ENCODE measurements around the gene BRWD1.
"Not testable (repeated sequence)": the region's sequence is repeated elsewhere in the genome, so short reads cannot be mapped to it uniquely, and the experiment has no call there.

Gene BRWD1

DNA sequence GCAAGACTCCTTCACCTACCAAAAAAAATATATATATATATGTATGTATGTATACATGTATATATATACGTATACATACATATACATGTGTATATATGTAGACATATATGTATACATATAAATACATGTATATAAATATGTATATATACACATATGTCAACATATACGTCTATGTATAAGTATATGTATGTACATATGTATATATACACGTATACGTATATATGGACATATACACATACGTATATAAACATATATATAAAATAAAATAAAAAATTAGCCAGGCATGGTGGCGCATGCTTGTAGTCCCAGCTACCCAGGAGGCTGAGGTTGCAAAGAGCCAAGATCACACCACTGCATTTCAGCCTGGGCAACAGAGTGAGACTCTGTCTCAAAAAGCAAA, 31.6 kb downstream of the BRWD1 start:
- no peaks in the 10 kb centered on the region for H3K27me3 Mint-ChIP-seq
- ATAC-seq (replicated peaks): no peak
- no peaks in the 10 kb centered on the region for H3K9me3 Mint-ChIP-seq
- peaks cover 18 to 24% of the 10 kb centered on the region in 2 donors for H3K36me3 Mint-ChIP-seq
- no peak overlapping the region for H3K27ac Mint-ChIP-seq
- H3K4me3 Mint-ChIP-seq: no peak overlapping the region
- no peak for DNase-seq
- peaks cover 0 to 4% of the 10 kb centered on the region in 2 donors for H3K4me1 Mint-ChIP-seq

- H3K4me1 Mint-ChIP-seq: peaks cover 0 to 4% of the 10 kb centered on the region in 2 donors
- peaks cover 18 to 22% of the 10 kb centered on the region in 2 donors for H3K36me3 Mint-ChIP-seq
- H3K27ac Mint-ChIP-seq: no peak overlapping the region
- no peak overlapping the region for H3K4me3 Mint-ChIP-seq
- H3K27me3 Mint-ChIP-seq: no peaks in the 10 kb centered on the region
- no peaks in the 10 kb centered on the region for H3K9me3 Mint-ChIP-seq
- DNase-seq (no peak), ATAC-seq (replicated peaks) (no peak)
Observed at GRCh38 chr21:39281207-39281606, 32.2 kb downstream of the BRWD1 start.

- Mint-ChIP-seq H3K4me1 (no peaks in the 10 kb centered on the region), H3K36me3 (peaks cover 23 to 30% of the 10 kb centered on the region in 2 donors), H3K9me3 (no peaks in the 10 kb centered on the region), H3K27me3 (no peaks in the 10 kb centered on the region), H3K4me3 (no peak overlapping the region), H3K27ac (no peak overlapping the region)
- ATAC-seq (replicated peaks) (no peak), DNase-seq (no peak)
Observed at GRCh38 chr21:39269620-39270019, 43.8 kb downstream of the BRWD1 start.

GRCh38 chr21:39265603-39266002, 47.8 kb downstream of the BRWD1 start:
- H3K4me3 Mint-ChIP-seq: no peak overlapping the region
- DNase-seq (no peak), ATAC-seq (replicated peaks) (no peak)
- H3K36me3 Mint-ChIP-seq: peaks cover 14 to 20% of the 10 kb centered on the region in 2 donors
- no peaks in the 10 kb centered on the region for H3K4me1 Mint-ChIP-seq
- no peaks in the 10 kb centered on the region for H3K9me3 Mint-ChIP-seq
- H3K27ac Mint-ChIP-seq: no peak overlapping the region
- H3K27me3 Mint-ChIP-seq: no peaks in the 10 kb centered on the region

GRCh38 chr21:39263372-39263771, 50.1 kb downstream of the BRWD1 start:
- H3K4me1 Mint-ChIP-seq: no peaks in the 10 kb centered on the region
- no peaks in the 10 kb centered on the region for H3K27me3 Mint-ChIP-seq
- no peak for DNase-seq
- no peak for ATAC-seq (replicated peaks)
- H3K4me3 Mint-ChIP-seq: no peak overlapping the region
- H3K9me3 Mint-ChIP-seq: no peaks in the 10 kb centered on the region
- H3K36me3 Mint-ChIP-seq: peaks cover 8 to 16% of the 10 kb centered on the region in 2 donors
- no peak overlapping the region for H3K27ac Mint-ChIP-seq

DNA sequence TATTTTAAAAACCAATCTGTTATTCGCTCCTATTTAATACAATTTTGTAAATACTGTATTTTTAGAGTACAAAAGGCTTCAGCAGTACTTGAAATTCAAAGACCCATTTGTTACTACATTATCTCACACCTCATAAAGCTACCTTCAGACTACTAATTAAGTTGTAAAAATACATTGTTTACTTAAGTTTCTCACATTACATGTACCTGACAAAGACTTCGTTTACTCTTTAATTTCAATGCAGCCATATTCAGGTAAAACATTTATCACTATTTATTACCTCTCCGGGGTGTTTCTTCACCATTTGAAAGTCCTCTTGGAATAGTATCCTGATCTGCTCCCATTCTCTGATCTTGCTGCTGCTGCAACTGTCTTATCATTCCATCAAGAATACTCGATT, 55.2 kb downstream of the BRWD1 start:
- no peak overlapping the region for H3K4me3 Mint-ChIP-seq
- H3K9me3 Mint-ChIP-seq: no peaks in the 10 kb centered on the region
- no peaks in the 10 kb centered on the region for H3K4me1 Mint-ChIP-seq
- ATAC-seq (replicated peaks) (no peak), DNase-seq (no peak)
- no peak overlapping the region for H3K27ac Mint-ChIP-seq
- H3K36me3 Mint-ChIP-seq: peaks cover 11 to 22% of the 10 kb centered on the region in 2 donors
- H3K27me3 Mint-ChIP-seq: no peaks in the 10 kb centered on the region

DNA sequence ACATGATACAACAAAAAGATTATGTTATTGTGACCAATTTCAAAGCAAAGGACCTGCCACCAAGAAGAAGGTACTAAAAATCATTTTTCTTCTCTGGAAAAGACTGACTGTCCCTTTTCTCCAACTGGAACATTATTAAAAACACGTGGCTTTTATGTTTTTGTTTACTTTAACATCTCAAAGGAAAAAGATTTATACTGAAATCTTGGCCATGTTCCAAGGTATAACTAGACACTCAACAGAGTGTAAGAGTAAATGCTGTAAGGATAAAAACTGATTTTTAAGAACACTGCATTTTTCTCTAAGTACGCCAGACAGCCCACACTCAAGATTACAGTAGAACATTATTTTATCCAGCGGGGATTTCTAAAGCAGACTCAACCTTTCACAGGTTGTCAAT, 62.1 kb downstream of the BRWD1 start:
- ATAC-seq (replicated peaks) (no peak), DNase-seq (no peak)
- H3K4me1 Mint-ChIP-seq: no peaks in the 10 kb centered on the region
- peaks cover 15 to 27% of the 10 kb centered on the region in 2 donors for H3K36me3 Mint-ChIP-seq
- no peak overlapping the region for H3K4me3 Mint-ChIP-seq
- H3K9me3 Mint-ChIP-seq: no peaks in the 10 kb centered on the region
- H3K27ac Mint-ChIP-seq: no peak overlapping the region
- H3K27me3 Mint-ChIP-seq: no peaks in the 10 kb centered on the region

DNA sequence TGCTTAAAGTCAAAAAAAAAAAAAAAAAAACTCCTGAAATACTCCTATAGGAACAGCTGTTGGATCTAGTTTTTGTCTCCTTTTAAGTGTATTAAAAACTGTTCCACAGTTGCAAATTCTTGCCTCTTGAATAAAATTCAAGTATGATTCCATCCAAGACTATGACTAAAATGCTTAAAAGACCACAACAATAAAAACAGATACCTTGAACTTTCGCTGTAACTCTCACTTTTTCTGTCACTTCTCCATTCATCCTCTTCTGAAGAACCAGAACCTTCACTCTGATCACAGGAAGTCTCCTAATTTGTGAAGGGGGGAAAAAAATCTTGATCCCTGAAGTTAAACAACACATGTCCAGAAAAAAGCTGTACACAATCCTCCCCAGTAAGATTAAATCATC, 75.2 kb downstream of the BRWD1 start:
- H3K9me3 Mint-ChIP-seq: no peaks in the 10 kb centered on the region
- H3K27me3 Mint-ChIP-seq: no peaks in the 10 kb centered on the region
- peak overlapping the region; percentile 49 for H3K27ac Mint-ChIP-seq
- peaks cover 36 to 47% of the 10 kb centered on the region in 2 donors for H3K36me3 Mint-ChIP-seq
- no peak for DNase-seq
- H3K4me1 Mint-ChIP-seq: no peaks in the 10 kb centered on the region
- H3K4me3 Mint-ChIP-seq: no peak overlapping the region
- no peak for ATAC-seq (replicated peaks)

GRCh38 chr21:39232861-39233291, 80.6 kb downstream of the BRWD1 start:
- Mint-ChIP-seq H3K27ac (peak overlapping the region; percentile 37), H3K4me1 (no peaks in the 10 kb centered on the region), H3K36me3 (peaks cover 27 to 37% of the 10 kb centered on the region in 2 donors), H3K27me3 (no peaks in the 10 kb centered on the region), H3K9me3 (no peaks in the 10 kb centered on the region), H3K4me3 (no peak overlapping the region)
- DNase-seq (no peak), ATAC-seq (replicated peaks) (no peak)

GRCh38 chr21:39224930-39225329, 88.5 kb downstream of the BRWD1 start:
- ATAC-seq (replicated peaks) (no peak), DNase-seq (no peak)
- Mint-ChIP-seq H3K4me3 (no peak overlapping the region), H3K27ac (no peak overlapping the region), H3K4me1 (no peaks in the 10 kb centered on the region), H3K36me3 (peaks cover 21 to 45% of the 10 kb centered on the region in 2 donors), H3K27me3 (no peaks in the 10 kb centered on the region), H3K9me3 (no peaks in the 10 kb centered on the region)

- ATAC-seq (replicated peaks) (no peak), DNase-seq (no peak)
- H3K27ac Mint-ChIP-seq: peak overlapping the region; percentile 44
- no peaks in the 10 kb centered on the region for H3K9me3 Mint-ChIP-seq
- H3K4me1 Mint-ChIP-seq: no peaks in the 10 kb centered on the region
- H3K27me3 Mint-ChIP-seq: no peaks in the 10 kb centered on the region
- H3K36me3 Mint-ChIP-seq: peaks cover 20 to 44% of the 10 kb centered on the region in 2 donors
- H3K4me3 Mint-ChIP-seq: no peak overlapping the region
Observed at GRCh38 chr21:39221997-39222486, 91.4 kb downstream of the BRWD1 start.

- Mint-ChIP-seq H3K9me3 (no peaks in the 10 kb centered on the region), H3K27me3 (no peaks in the 10 kb centered on the region), H3K4me3 (no peak overlapping the region), H3K27ac (no peak overlapping the region), H3K4me1 (no peaks in the 10 kb centered on the region), H3K36me3 (peaks cover 20 to 41% of the 10 kb centered on the region in 2 donors)
- DNase-seq: no peak
- no peak for ATAC-seq (replicated peaks)
Observed at GRCh38 chr21:39221282-39221996, 92.0 kb downstream of the BRWD1 start.

DNA sequence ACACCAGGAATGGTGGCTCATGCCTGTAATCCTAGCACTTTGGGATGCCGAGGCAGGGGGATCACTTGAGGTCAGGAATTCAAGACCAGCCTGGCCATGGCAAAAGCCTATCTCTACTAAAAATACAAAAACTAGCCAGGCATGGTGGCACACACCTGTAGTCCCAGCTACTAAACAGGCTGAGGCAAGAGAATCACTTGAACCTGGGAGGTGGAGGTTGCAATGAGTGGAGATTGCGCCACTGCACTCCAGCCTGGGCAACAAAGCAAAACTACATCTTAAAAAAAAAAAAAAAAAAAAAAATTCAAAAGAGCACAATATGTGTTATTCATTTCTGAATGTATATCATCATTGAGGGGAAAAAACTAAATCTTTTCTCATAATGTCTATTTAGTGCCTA, 92.6 kb downstream of the BRWD1 start:
- DNase-seq; ATAC-seq (replicated peaks); H3K9me3 Mint-ChIP-seq; H3K27me3 Mint-ChIP-seq; H3K27ac Mint-ChIP-seq; H3K4me1 Mint-ChIP-seq; H3K4me3 Mint-ChIP-seq: not testable (repeated sequence)
- peaks cover 18 to 38% of the 10 kb centered on the region in 2 donors for H3K36me3 Mint-ChIP-seq

GRCh38 chr21:39220150-39220549, 93.3 kb downstream of the BRWD1 start:
- H3K27ac Mint-ChIP-seq: no peak overlapping the region
- peaks cover 18 to 37% of the 10 kb centered on the region in 2 donors for H3K36me3 Mint-ChIP-seq
- DNase-seq (no peak), ATAC-seq (replicated peaks) (no peak)
- no peaks in the 10 kb centered on the region for H3K27me3 Mint-ChIP-seq
- no peak overlapping the region for H3K4me3 Mint-ChIP-seq
- H3K9me3 Mint-ChIP-seq: no peaks in the 10 kb centered on the region
- no peaks in the 10 kb centered on the region for H3K4me1 Mint-ChIP-seq

DNA sequence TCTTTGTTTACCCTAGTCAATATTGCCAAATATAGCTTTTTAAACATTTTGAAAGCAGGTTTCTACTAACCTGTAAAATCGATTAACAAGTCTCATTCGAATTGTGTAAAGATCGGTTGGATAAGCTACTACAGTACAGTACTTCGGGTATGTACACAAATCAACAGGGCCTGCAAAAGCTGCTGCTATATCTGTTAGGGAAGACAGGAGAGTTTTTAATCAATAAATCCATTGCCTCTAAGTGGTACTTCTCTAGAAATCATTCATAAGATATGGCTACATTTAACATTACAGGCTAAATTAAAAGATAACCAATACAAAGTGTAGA, 95.4 kb downstream of the BRWD1 start:
- peaks cover 7 to 33% of the 10 kb centered on the region in 2 donors for H3K36me3 Mint-ChIP-seq
- no peak for ATAC-seq (replicated peaks)
- no peaks in the 10 kb centered on the region for H3K4me1 Mint-ChIP-seq
- H3K9me3 Mint-ChIP-seq: no peaks in the 10 kb centered on the region
- no peak overlapping the region for H3K27ac Mint-ChIP-seq
- no peaks in the 10 kb centered on the region for H3K27me3 Mint-ChIP-seq
- no peak overlapping the region for H3K4me3 Mint-ChIP-seq
- DNase-seq: no peak

Data from stimulated activated naive B cell treated with anti-CD40 and anti-IgM and Interleukin-4, amounts not matched to agents 10 μg/mL and 1 μg/mL and 100 μg/mL, for 72 hours (primary cell).